H1 (cell line): Measurements from ENCODE around the gene PXT1. TPM values are rescaled to one million over a fixed set of nuclear protein-coding genes. Genes with fewer than 3 reads are reported as not detected.

Experiments
- CTCF ChIA-PET: fragments of 300-600 bp; sonication (Branson Sonifier 250); formaldehyde crosslinking; loops from one replicate; lab custom pipeline; 2021; ENCODE audit not compliant: partially characterized antibody; lab: Charles Lee
- POLR2A ChIA-PET: fragments of 300-600 bp; sonication (Branson Sonifier 250); formaldehyde crosslinking; loops from one replicate; lab custom pipeline; 2021; ENCODE audit warnings: inconsistent platforms; ENCODE audit not compliant: partially characterized antibody; lab: Charles Lee
- DNase-seq, 2 experiments: peaks; one replicate each; pipeline versions ENCODE4 v3.0.0 to v3.0.0-alpha.2; 2010 to 2022; ENCODE audit warnings: low spot score in 2 of 2, low read depth in 1 of 2, mixed read lengths in 1 of 2
- FAIRE-seq: peaks from 2 replicates; lab custom pipeline; 2011; peaks lifted over from hg19 to GRCh38; lab: Jason Lieb, UNC
- H2AFZ ChIP-seq: 2 replicates; pipeline ENCODE4 v1.8.1; 2012; ENCODE audit warnings: low read length, inconsistent platforms
- H2AK5ac ChIP-seq: 2 replicates; pipeline ENCODE4 v1.6.1; 2013; ENCODE audit warnings: low read depth, low read length
- H2BK120ac ChIP-seq: replicated peaks from 2 replicates; pipeline ENCODE3; 2013; ENCODE audit warnings: low read depth, low read length, inconsistent platforms
- H2BK12ac ChIP-seq: 2 replicates; pipeline ENCODE4 v1.6.1; 2013; ENCODE audit warnings: low read depth, low read length
- H2BK15ac ChIP-seq: 2 replicates; pipeline ENCODE4 v1.6.1; 2013; ENCODE audit warnings: low read length
- H2BK20ac ChIP-seq: 2 replicates; pipeline ENCODE4 v1.6.1; 2013; ENCODE audit warnings: low read length
- H2BK5ac ChIP-seq: 2 replicates; pipeline ENCODE4 v1.6.1; 2013; ENCODE audit warnings: low read depth, low read length
- H3K14ac ChIP-seq: 2 replicates; pipeline ENCODE4 v1.6.1; 2013; ENCODE audit warnings: inconsistent platforms; ENCODE audit not compliant: insufficient read length
- H3K18ac ChIP-seq: 2 replicates; pipeline ENCODE4 v1.6.1; 2013; ENCODE audit warnings: low read length; ENCODE audit errors: extremely low read depth
- H3K23ac ChIP-seq: 2 replicates; pipeline ENCODE4 v1.6.1; 2013; ENCODE audit warnings: inconsistent platforms; ENCODE audit not compliant: insufficient read length
- H3K23me2 ChIP-seq: 2 replicates; pipeline ENCODE4 v1.6.1; 2013; ENCODE audit warnings: low read depth, low read length
- H3K27ac ChIP-seq: 2 replicates; pipeline ENCODE4 v1.6.1; 2011; ENCODE audit warnings: low read depth, low read length, inconsistent platforms
- H3K27me3 ChIP-seq, 4 experiments: replicated peaks in 1 of 4; 1 replicate in 1 of 4; 2 replicates in 3 of 4; pipeline versions ENCODE4 v1.6.1 to v1.8.1; 2011 to 2013; ENCODE audit warnings: low read length in 3 of 4, mild to moderate bottlenecking in 3 of 4, inconsistent platforms in 2 of 4, mixed read lengths in 2 of 4, moderate library complexity in 1 of 4; ENCODE audit not compliant: control insufficient read depth in 3 of 4, insufficient read depth in 3 of 4; ENCODE audit errors: extremely low read depth in 1 of 4
- H3K36me3 ChIP-seq, 4 experiments: 2 replicates each; pipeline versions ENCODE4 v1.6.1 to v1.8.1; 2011 to 2013; ENCODE audit warnings: mild to moderate bottlenecking in 4 of 4, low read length in 3 of 4, moderate library complexity in 2 of 4, control low read depth in 1 of 4, inconsistent platforms in 1 of 4; ENCODE audit not compliant: insufficient read depth in 4 of 4, control insufficient read depth in 2 of 4
- H3K4ac ChIP-seq: replicated peaks from 2 replicates; pipeline ENCODE3; 2013; ENCODE audit warnings: low read length, low read depth, mixed read lengths, inconsistent platforms; ENCODE audit not compliant: insufficient read length
- H3K4me1 ChIP-seq, 4 experiments: replicated peaks in 1 of 4; 1 replicate in 1 of 4; 2 replicates in 3 of 4; pipeline versions ENCODE4 v1.6.1 to v1.8.1; 2011 to 2013; ENCODE audit warnings: low read length in 3 of 4, inconsistent platforms in 2 of 4, mixed read lengths in 1 of 4; ENCODE audit not compliant: insufficient read depth in 4 of 4, control insufficient read depth in 3 of 4
- H3K4me2 ChIP-seq, 2 experiments: 2 replicates each; pipeline versions ENCODE4 v1.6.1 to v1.8.1; 2011 to 2013; ENCODE audit warnings: low read depth in 2 of 2, low read length in 2 of 2, control low read depth in 1 of 2, inconsistent platforms in 1 of 2, mild to moderate bottlenecking in 1 of 2; ENCODE audit not compliant: insufficient read depth in 1 of 2
- H3K4me3 ChIP-seq, 4 experiments: fragments of 200-600, 300-600 bp in 1 of 4; sonication (generic), shearing (Covaris generic), sonication (Bioruptor Twin) in 1 of 4; 2 replicates each; pipeline versions ENCODE4 v1.5.1 to v1.8.1; 2011 to 2016; ENCODE audit warnings: low read length in 4 of 4, low read depth in 3 of 4, control low read depth in 2 of 4, inconsistent platforms in 2 of 4, mild to moderate bottlenecking in 2 of 4, mixed read lengths in 1 of 4, moderate library complexity in 1 of 4; ENCODE audit not compliant: insufficient read depth in 2 of 4; ENCODE audit errors: extremely low read depth in 1 of 4
- H3K56ac ChIP-seq: replicated peaks from 2 replicates; pipeline ENCODE3; 2013; ENCODE audit warnings: low read depth, mild to moderate bottlenecking, mixed read lengths, low read length, inconsistent platforms; ENCODE audit not compliant: insufficient read length
- H3K79me1 ChIP-seq: 2 replicates; pipeline ENCODE4 v1.6.1; 2013; ENCODE audit warnings: low read depth, low read length, control low read depth
- H3K79me2 ChIP-seq, 2 experiments: 2 replicates each; pipeline versions ENCODE4 v1.6.1 to v1.8.1; 2012 to 2013; ENCODE audit warnings: low read length in 2 of 2, mild to moderate bottlenecking in 2 of 2, inconsistent platforms in 1 of 2; ENCODE audit not compliant: insufficient read depth in 2 of 2, control insufficient read depth in 1 of 2
- H3K9ac ChIP-seq, 4 experiments: replicated peaks in 1 of 4; 1 replicate in 1 of 4; 2 replicates in 3 of 4; pipeline versions ENCODE4 v1.6.1 to v1.8.1; 2011 to 2013; ENCODE audit warnings: low read depth in 3 of 4, low read length in 3 of 4, control low read depth in 2 of 4, mild to moderate bottlenecking in 2 of 4, moderate library complexity in 2 of 4, inconsistent platforms in 1 of 4; ENCODE audit errors: extremely low read depth in 1 of 4
- H3K9me3 ChIP-seq, 2 experiments: 2 replicates each; pipeline versions ENCODE4 v1.6.1 to v1.8.1; 2012 to 2013; ENCODE audit warnings: mild to moderate bottlenecking in 2 of 2, moderate library complexity in 2 of 2, control low read depth in 1 of 2, inconsistent platforms in 1 of 2, low read depth in 1 of 2, low read length in 1 of 2, mixed read lengths in 1 of 2; ENCODE audit not compliant: insufficient read depth in 2 of 2
- H4K20me1 ChIP-seq, 2 experiments: replicated peaks in 1 of 2; 2 replicates each; pipeline versions ENCODE3 to v1.8.1; 2011 to 2013; ENCODE audit warnings: inconsistent platforms in 2 of 2, low read length in 2 of 2, mild to moderate bottlenecking in 1 of 2; ENCODE audit not compliant: insufficient read depth in 2 of 2, control insufficient read depth in 1 of 2
- H4K5ac ChIP-seq: 2 replicates; pipeline ENCODE4 v1.6.1; 2013; ENCODE audit warnings: low read length, low read depth, mixed read lengths, inconsistent platforms; ENCODE audit not compliant: insufficient read length
- H4K8ac ChIP-seq: 2 replicates; pipeline ENCODE4 v1.8.0; 2013; ENCODE audit warnings: mild to moderate bottlenecking, moderate library complexity, low read length, inconsistent platforms; ENCODE audit not compliant: insufficient read depth; ENCODE audit errors: extremely low read depth
- H4K91ac ChIP-seq: replicated peaks from 2 replicates; pipeline ENCODE3; 2013; ENCODE audit warnings: low read length, mixed read lengths, inconsistent platforms; ENCODE audit not compliant: insufficient read length
- CHD2 ChIP-seq: IDR thresholded peaks from 2 replicates; pipeline ENCODE4 v1.6.1; 2012; ENCODE audit warnings: low read length, improper control_type of control experiment
- HDAC6 ChIP-seq: IDR thresholded peaks from one replicate; pipeline ENCODE4 v1.7.1; 2012; ENCODE audit warnings: low read depth, mild to moderate bottlenecking, inconsistent platforms, low read length, moderate library complexity
- SP4 ChIP-seq: IDR thresholded peaks from 2 replicates; pipeline ENCODE4 v1.6.1; 2012; ENCODE audit warnings: low read length, inconsistent platforms
- WGBS, 2 experiments: shearing (Covaris generic) in 1 of 2; methylation state at CpG; one replicate each; pipeline versions ENCODE4 v1.1.6 to v1.1.7; 2013 to 2015; ENCODE audit warnings: low lambda C conversion rate in 2 of 2, mixed read lengths in 2 of 2, inconsistent platforms in 1 of 2, low coverage in 1 of 2, missing lambda C conversion rate in 1 of 2; ENCODE audit not compliant: insufficient replicate concordance in 2 of 2, insufficient coverage in 1 of 2, insufficient read length in 1 of 2; ENCODE audit errors: extremely low coverage in 1 of 2, missing lambda C conversion rate in 1 of 2; 5-methylcytosine and 5-hydroxymethylcytosine counted together
- polyA plus RNA-seq, 7 experiments: library from polyadenylated mRNA; depleted of rRNA in 3 of 7; stranded (reverse) in 5 of 7; unstranded in 2 of 7; fragments of >200 nt in 5 of 7; fragments of 200-250 nt in 2 of 7; gene quantifications; 1 replicate in 5 of 7; 2 replicates in 1 of 7; 4 replicates in 1 of 7; pipeline versions ENCODE4 v1.2.1 to v1.2.3, GENCODE V29; 2011 to 2013; ENCODE audit warnings: missing spikeins in 2 of 7, mixed read lengths in 2 of 7
- total RNA-seq: library from RNA; stranded (reverse); fragmentation: NEBNext Ultra II Directional; extraction: Animal tissue kit (Norgen Biotek cat#: 25700); gene quantifications from 2 replicates; pipeline ENCODE4 v1.2.1, GENCODE V29; 2021

The PXT1 gene
- total and polyA plus RNA-seq, 2 of the 8 experiments (the other 6 are each of a cell fraction or from before 2014, with no cell fraction given) = 0.06 TPM; not detected in 1

GRCh38 chr6:36381502-36382389, 60.9 kb downstream of the PXT1 start:
- Histone ChIP-seq H3K9me3 (no peaks in the 10 kb centered on the region), H3K56ac (no peak overlapping the region), H2AFZ (no peak overlapping the region), H3K27ac (no peak overlapping the region), H2BK12ac (no peak overlapping the region), H2BK120ac (no peak overlapping the region), H2BK5ac (no peak overlapping the region), H3K4me2 (no peak overlapping the region), H2BK20ac (no peak overlapping the region), H4K8ac (no peak overlapping the region), H3K14ac (no peak overlapping the region), H3K79me2 (no peaks in the 10 kb centered on the region), H3K23ac (no peak overlapping the region), H2BK15ac (no peak overlapping the region), H3K4me3 (no peak overlapping the region), H3K36me3 (no peaks in the 10 kb centered on the region), H3K9ac (no peak overlapping the region), H3K79me1 (no peaks in the 10 kb centered on the region), H2AK5ac (no peak overlapping the region), H3K4me1 (peaks cover 0 to 8% (median 4%) of the 10 kb centered on the region in 4 experiments; a peak in 5 of 7 replicates), H4K5ac (no peak overlapping the region), H4K91ac (no peak overlapping the region), H4K20me1 (no peaks in the 10 kb centered on the region), H3K4ac (no peak overlapping the region), H3K27me3 (peaks cover 1 to 16% (median 15%) of the 10 kb centered on the region in 4 experiments), H3K18ac (no peak overlapping the region), H3K23me2 (peaks cover 4% of the 10 kb centered on the region)
- TF ChIP-seq HDAC6 (no peak), SP4 (no peak), CHD2 (no peak)
- CTCF ChIA-PET = interaction anchor here (1.0 to 1.4 kb wide), 2 partner anchors 36 to 277 kb away, joined by 3 to 4 read pairs; no protein-coding TSS in a partner anchor
- FAIRE-seq = no peak
- 84% methylated on average over 9 of the region's 9 CpGs; no CpG with 5 or more reads in 1 of the 2 experiments for WGBS, 2 experiments
- no peak for DNase-seq
- POLR2A ChIA-PET = interaction anchor here (0.6 kb wide), 1 partner anchor 229 kb away, joined by 3 read pairs; no protein-coding TSS in a partner anchor
